ENCODE results near the gene TNFRSF14.

Gene TNFRSF14

DNA sequence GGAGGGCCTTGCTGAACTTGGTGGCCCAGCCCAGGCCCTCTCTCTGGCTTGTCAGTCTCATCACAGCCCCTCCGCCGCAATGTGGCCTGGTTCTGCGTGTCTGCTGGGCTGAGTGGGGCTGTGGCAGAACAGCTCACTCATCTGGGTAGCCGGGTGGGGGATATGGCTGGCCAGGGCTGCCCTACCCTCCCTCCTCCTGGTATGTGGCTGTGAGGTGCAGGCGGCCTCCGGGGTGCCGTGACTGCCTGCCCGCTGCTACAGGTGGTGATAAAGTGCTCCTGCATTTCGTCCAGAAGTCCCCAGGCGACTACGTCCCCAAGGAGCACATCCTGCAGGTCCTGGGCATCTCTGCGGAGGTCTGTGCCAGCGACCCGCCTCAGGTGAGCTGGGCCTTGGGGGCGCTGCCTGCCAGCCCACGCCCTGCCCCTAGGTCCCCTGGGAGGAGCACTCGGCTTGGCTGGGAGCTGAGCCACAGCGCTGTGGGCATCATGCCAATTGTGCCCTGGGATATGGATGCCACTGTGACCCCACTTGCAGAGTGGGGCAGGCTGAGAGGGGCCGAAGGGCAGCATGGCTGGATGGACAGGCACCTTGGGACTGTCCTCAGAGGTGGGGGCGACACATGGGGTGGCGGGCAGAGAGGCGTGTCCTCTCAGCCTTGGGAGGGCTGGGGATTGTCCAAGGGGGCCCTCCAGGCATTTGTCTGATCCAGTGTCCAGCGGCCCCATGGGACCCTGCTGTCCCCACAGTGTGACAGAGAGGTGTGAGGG, 32.7 kb downstream of the TNFRSF14 start:
- no peak for DNase-seq (ENCODE audit: low spot score)

DNA sequence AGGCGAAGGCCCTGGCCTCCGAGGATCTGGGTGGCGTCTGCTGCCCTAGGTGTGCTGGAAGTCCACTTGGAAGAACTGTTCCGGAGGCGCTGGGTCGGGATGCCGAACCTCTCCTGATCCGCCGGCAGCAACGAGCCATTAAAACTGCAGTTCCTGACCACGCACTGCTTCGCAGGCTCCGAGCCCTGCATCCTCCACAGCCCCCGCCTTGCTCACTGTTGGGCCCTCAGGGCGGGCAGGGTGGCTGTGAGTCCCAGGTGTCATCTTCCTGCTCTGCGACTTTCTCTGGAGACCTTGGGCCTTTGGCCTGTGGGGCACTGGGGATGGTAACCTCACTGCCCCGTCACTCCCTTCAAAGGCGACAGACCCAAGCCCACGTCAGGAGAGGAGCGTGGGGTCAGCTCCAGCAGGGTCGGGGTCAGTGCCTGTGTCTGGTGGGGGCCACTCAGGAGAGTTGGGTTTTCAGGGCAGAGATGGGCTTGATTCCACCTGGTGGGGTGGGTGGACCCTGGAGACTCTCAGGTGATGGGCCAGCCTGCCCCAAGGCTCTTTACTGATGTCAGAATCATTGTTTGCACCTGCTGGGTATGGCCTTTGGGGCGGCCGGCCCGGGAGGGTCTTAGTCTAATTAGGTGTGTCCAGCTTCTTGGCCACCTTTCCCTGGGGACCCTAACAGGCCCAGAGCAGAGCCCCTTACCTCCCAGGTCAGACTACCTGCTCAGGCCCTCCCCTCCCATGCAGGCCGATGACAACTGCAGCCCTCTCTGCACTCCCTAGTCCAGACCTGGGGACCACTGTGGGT, 33.5 kb downstream of the TNFRSF14 start:
- no peak for DNase-seq (ENCODE audit: low spot score)

DNA sequence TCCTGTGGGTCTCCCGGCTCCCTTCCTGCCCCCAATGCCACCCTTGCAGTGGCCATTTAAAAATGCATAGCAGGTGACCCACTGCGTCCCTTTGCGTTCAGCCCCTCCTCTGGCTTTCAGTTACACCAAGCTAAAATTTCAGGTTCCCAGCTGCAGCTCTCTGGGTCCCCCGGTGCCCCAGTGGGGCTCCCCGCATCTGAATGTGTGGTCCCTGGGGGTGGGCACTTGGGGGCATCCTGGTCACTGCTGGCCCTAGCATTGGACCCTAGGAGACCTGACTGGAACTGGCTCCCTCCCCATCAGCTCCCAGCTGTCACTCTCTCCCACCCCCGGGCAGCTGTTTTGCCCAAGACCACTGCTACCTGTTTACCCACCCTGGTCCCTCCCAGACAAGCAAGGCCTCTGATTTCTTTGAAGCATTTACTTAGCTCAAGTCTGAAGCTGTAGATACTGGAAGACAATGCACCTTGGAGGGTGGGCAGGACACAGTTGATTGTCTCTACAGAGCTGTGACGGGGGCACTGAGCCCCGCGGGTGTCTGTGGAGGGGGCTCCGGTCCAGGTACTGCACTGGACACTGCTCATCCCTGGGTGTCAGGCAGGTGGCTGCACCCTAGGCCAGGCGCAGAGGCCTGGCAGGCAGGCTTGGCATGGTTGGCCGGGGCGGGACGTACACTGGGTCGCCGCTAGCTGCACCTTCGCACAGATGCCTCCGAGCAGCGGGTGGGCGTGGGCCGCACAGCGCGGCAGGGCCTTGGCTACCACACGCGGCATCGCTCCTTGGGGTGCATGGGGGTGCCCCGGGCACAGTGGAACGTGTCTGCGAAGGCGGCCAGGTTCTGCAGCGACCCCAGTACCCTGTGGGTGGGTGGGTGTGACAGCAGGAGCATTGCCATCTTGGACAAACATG, 34.3 kb downstream of the TNFRSF14 start:
- DNase-seq (ENCODE audit: low spot score): no peak

DNA sequence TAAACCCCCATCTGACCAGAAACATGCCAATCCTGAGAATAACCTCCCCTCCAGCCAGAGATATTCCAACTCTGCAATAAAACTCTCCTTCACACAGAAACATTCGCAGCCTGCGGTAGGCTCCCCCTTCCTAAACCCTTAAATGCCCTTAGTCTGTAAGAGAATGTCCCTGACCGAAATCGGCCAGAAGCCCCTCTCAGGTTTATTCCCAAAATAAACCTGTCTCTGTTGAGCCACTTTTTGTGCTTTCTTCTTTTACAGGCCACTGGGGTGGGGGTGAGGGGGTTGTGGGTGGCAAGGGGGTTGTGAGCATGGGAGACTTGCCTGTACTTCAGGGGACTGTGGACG, 35.0 kb downstream of the TNFRSF14 start:
- no peak for DNase-seq (ENCODE audit: low spot score)

DNA sequence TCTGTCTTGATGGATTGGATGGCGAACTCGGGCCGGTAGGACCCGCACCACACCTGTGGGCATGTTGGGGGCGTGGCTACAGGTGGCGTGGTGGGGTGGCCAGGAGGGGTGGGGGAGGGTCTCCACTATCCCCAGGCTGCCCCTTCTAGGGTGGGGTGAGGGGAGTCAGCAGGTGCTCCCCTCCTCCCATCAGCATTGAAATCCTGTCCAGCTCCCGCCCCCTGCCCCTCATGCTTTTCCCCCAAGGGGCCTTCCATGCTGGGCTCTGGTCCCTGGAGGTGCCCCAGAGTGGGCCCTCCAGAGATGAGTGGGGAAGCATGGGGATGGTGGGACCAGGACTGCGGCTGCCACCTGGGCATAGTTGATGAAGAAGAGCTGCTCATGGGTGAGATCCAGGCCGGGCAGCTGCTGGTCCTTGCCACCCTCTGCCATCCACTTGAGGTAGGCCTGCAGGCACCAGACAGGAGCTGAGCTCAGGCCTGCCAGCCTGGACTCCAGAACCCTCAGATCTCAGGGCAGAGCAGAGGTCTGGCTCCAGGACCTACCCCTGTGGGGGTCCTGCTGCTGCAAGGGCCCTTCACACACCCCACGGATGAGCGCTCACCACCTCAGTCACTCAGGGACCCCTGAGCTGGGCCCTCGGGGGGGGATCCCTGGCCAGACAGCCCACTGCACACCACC, 35.5 kb downstream of the TNFRSF14 start:
- no peak for DNase-seq (ENCODE audit: low spot score)

DNA sequence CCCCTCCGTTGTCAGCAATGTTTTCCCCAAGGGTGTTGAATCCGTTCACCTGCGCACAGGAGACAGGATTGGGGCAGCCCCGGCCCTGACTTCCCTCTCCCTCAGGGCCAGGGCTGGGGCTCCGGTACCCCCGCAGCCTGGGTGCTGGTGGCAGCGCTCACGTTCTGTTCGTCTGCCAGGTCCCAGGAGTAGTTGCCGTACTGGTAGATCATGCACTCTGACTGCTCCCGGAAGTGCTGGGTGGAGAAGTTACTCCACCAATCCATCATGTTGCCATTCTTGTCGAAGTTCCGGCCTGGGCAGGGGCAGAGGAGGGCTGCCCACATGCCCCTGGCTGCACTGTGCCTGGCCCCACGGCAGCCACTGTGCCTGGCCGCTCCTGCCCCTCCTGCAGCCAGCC, 36.5 kb downstream of the TNFRSF14 start:
- DNase-seq (ENCODE audit: low spot score): no peak

DNA sequence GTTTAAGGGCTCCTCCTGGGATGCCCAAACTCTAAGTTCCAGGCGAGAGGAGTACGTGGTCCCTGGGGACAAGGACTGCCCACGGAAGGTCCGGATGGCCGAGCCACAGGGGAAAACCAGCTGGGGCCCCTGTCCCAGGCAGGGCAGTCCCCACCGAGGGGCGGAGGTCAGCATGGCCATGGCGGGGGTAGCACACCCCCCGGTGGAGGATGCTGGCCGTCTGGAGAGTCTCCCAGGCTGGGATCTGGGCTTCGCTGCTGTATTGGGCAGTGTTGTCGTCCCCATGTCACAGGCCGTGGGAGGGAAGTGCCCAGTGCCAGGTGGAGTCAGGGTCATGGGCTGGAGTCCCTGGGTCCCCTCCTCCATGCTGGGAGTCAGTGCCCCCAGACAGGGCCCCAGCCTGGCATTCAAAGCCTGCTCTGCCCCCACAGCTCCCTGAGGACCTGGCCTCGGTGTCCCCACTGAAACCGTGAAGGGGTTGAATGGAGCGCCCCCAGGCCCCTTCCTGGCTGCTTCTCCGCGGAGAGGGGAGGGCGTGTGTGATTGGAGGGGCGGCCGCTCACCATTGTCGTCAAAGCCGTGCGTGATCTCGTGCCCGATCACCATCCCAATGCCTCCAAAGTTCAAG, 37.2 kb downstream of the TNFRSF14 start:
- DNase-seq (ENCODE audit: low spot score): no peak

DNA sequence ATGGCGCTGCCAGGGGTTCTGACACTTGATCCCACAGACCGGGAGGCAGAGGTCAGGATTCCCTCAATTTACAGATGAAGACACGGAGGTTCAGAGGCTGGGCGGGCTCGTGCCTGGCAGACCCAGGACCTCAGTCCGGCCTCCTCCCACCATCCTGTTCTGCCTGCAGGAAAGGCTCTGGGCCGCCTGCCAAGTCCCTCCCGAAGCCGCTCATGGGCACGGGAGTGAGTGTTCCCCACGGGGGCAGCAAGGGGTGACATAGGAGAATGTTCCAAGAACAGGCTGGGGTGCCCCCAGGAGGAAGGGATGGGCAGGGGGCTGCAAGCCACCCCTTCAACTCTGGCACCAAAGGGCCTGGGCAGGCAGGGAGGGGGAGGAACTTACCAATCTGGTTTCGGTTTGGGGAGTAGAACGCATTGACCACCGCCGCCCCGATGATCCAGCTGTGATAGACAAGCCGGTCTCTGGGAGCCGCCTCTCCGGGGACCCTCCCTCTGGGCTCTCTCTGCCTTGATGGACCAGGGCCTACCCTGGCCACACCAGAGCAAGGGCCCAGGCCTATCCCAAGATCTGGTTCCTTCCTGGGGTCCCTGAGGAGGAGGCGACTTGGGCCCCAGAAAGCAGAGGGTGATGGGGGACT, 38.0 kb downstream of the TNFRSF14 start:
- DNase-seq (ENCODE audit: low spot score): no peak

DNA sequence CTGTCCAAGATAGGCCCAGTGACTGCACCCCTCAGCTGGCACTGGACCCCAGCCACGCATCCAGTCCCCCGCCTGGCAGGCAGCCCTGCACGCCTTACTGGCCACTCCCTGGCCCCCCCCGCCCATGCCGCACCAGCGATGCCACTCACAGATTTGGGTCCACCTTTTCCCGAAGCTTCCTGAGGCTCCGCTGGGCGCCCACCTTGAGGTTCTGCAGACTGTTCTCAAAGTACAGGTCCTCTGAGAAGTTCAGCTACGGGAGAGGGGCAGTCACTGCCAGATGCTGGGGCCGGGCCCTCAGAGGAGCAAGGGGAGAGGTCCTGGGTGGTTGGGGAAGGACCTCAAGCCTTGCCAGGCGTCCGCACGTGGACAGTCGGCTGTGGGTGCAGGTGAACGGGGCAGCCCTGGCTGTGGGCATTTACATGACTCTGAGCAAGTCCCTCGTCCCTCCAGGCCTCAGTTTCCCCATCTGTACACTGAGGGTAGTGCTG, 38.5 kb downstream of the TNFRSF14 start:
- no peak for DNase-seq (ENCODE audit: low spot score)

DNA sequence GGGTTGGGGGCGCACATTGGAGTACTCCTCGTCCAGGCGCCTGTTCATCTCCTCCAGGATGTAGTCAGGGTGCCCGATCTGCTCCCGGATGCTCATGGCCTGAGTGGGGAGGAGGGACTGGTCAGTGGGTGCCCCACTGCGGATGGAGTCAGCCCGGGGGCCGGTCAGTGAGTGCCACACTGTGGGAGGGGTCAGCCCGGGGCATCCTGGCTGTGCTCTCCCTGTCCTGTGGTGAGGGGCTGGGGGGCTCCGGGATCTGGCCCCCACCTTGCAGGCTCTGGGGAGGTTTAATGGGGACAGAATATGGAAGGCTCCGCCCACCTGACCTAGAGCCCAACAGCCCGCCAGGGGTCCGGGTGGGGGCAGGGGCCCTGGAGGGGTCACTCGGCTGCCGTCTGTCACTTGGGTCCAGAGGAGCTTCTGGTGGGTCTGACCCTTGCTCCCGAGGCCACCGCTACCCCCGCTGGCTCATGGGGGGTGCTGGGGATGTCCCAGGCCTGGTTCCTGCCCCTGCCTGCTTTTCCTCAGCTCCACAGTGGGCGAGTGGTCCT, 39.2 kb downstream of the TNFRSF14 start:
- DNase-seq (ENCODE audit: low spot score): no peak

DNA sequence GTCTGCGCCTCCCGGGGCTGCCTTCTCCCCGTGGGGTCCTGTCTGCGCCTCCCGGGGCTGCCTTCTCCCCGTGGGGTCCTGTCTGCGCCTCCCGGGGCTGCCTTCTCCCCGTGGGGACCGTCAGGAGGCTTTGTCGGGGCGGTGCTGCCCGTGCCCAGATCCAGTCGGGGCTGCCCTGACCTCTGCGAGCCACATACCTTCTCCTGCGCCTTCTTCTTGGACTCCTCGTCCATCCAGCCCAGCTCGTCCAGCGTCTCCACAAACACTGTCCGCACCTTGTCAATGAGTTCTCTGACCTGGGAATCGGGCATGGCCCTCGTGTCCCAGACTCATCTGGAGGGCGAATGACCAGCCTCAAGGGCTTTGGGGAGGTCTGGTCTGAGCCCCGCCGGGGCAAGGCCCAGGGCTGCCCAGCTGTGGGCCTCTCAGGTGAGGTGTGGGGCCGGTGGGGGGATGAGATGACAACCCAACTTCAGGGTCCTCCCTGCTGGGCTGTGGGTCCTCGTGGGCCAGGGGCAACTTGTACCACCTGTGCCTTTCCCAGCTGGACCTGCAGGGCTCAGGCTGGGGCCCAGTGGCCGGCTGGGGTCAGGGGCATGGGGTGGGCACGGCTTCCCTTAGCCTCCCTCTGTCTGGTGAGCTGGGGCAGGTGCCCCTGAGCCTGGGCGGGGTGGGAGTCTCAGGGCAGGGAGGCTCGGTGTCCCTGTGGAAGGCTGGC, 39.8 kb downstream of the TNFRSF14 start:
- no peak for DNase-seq (ENCODE audit: low spot score)

DNA sequence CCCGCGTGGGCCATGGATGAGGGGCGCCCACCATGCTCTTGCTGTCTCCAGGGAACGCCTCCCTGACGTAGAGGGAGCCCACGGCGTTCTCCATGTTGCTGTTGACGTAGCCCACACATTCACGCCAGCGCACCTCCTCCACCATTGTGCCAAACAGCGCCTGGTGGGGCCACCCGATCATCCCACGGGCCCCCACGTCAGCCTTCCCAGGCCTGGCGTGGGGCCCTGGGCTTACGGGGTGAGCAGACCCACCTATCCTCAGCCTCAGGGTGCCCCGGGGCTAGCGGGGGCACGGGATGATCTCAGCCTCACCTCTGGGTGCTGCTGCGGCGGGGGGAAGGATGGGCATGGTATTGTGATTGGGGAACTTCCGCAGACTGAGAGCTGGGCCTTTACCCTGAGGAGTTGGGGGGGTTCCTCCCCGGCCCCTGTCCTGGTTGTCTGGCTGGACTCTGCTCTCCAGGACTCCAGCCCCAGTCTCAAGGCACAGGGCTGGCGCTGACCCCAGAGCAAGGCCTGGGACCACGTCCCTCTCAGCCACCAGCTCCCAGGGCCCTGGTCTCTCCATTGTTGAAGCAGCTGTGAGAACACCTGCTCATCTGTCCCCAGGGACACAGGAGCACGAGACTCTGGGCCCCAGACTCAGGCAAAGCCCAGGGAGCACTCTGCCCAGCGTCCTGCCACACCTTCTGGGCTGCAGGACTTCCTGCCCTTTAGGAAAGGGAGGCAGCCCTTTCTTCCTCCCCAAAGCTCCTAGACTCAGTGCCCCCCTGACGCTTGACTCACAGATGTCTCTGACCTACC, 40.6 kb downstream of the TNFRSF14 start:
- no peak for DNase-seq (ENCODE audit: low spot score)

DNA sequence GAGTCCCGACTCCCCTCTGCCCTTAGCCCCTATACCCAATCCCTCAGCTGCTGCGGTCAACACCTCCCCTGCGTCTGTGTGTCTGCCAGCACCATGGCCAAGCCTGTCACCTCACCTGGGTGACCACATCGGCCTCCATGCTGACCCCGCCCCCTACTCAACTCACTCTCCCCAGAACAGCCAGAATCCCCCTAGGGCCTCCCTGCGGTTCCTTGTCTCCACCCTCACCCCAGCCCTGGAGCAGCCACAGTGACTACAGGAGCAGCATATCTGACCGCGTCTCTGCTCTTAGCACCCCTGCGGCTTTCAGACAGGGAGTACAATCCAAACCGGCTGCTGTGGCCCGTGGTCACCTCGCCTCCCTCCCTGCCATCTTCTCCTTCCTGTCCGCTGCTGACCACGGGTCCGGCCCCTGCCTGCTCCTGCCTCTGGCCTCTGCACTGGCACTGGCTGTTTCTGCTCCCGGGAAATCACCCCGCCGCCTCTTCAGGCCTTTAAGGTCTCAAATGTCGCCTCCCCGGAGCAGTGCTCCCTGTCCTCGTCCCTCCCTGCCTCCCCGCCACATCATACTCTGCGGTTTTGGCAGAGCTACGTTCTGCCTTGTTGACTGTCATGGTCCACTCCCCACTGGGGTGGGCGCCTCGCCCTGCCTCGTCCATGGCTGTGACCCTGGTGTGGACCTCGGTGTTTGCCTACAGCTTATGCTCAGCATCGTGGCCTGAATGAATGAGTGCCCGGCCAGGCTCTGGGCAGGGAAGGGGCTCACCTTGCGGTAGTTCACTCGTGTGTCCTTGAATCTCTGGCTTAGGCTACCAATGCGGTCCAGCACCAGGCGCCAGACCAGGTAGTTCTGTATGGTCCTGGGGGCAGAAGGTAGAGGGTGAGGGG, 41.5 kb downstream of the TNFRSF14 start:
- no peak for DNase-seq (ENCODE audit: low spot score)

DNA sequence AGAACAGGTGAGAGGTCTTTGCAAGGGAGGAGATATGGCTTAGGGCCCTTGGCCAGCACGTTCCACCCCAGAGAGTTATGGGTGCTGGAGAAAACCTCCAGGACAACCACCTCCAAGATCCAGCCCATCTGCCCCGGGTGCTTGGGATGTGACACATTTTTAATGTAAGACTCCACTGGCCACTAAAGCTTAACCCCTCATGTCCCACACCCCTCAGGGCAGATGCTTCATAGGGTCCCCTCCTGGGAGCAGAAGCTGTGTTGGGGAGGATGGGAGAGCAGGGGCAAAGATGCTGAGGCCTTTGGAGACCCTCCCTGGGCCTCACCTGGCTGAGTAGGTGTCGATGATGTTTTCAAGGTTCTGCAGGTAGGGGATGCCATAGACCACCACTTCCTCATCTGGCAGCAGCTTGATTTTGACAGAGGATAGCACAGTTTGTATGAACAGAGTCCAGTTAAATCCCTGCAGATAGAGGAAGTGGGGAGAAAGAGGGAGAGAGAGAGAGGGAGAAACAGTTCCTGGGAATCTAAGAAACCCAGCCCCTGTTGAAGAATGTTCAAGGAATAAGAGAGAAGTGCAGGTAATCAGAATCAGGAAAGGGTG, 42.3 kb downstream of the TNFRSF14 start:
- no peak for DNase-seq (ENCODE audit: low spot score)

DNA sequence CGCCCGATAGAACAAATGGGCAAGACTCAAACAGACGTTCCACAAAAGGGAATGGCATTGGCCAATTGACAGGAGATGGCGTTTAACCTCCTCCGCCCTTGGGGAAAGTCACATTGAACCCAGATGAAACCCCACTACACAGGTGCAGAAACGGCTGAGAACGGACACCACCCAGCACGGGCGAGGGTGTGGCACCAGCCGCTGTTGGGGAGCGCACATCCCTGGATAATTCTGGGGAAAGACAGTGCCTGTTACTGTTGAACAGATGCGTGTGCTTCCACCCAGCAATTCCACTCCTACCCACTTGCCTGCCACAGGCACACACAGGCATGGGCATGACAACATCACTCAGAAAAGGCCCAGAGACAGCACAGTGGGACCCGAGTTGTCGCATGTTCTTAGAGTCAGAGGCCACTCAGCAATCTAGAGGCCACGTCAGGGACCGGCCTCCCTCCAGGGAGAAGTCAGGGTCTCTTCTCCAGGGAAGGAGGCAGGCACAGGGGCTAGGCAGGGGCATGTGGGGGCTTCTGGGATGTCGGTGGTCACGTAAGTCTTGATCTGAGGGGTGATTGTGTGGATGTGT, 45.6 kb downstream of the TNFRSF14 start:
- no peak for DNase-seq (ENCODE audit: low spot score)

DNA sequence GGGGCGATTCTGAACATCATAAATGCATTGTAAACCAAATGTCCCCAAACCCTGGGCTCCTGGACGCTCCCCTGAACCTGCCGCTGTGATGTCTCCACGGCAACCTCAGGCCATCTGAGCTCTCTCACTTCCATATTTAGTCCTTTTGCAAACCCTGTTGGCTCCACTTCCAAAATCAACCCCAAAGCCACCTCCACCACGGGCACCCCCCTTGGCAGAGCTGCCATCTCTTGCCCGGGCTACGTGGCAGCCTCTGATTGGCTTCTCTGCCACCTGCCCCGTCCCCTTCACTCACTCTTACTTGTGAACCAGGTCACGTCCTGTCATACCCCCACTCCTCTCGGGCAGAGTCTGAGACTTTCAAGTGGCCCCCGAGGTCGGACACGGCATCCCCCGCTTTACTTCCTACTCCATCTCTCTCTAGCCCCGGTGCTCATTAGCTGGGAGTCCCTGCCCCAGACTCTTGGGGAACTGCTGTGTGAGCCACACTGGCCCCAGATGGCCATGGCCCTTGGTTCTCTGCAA, 46.2 kb downstream of the TNFRSF14 start:
- no peak for DNase-seq (ENCODE audit: low spot score)
